DMS114 treated with DMSO at 0.1 percent for 48 hours (cell line): ENCODE results near the gene ZSCAN31.
A peak's percentile ranks its signal among the peaks of the same experiment; 100 is the strongest.
"Not testable (repeated sequence)": the region's sequence is repeated elsewhere in the genome, so short reads cannot be mapped to it uniquely, and the experiment has no call there.

Source experiments
- DNase-seq: peaks from one replicate; lab custom pipeline; 2025; ENCODE audit not compliant: unreplicated experiment; lab: John Stamatoyannopoulos, UW

The ZSCAN31 gene

DNA sequence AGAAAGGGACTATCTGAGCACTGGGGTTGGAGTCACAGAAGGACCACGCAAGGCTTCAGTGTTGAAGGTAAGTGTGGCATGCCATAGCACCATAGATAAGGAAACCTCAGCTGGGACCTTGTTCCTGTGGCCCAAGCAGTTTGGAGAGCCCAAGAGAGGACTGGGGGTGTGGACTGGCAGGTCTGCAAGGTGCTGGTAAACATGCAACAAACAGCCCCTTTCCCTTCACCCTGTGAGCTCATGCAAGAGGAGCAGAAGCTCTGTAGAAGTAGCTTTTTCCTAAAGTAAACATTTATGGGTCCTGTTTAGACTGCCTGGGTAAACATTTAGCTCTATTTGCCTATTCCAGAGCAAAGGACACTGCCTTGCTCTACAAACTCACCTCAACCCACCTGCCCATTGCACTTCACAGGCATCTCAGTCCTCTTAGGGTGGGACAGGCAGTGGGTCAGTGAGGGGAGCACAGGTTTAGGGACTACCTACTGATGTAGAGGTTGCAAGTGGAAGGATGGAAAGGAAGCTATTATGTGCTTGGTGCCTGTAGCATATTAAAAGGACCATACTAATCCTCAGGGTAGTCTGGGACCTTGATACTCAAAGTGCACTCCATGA is 12.0 kb downstream of the ZSCAN31 start:
- DNase-seq = no peak

- no peak for DNase-seq
Observed at GRCh38 chr6:28322661-28323060, 13.3 kb downstream of the ZSCAN31 start.

DNA sequence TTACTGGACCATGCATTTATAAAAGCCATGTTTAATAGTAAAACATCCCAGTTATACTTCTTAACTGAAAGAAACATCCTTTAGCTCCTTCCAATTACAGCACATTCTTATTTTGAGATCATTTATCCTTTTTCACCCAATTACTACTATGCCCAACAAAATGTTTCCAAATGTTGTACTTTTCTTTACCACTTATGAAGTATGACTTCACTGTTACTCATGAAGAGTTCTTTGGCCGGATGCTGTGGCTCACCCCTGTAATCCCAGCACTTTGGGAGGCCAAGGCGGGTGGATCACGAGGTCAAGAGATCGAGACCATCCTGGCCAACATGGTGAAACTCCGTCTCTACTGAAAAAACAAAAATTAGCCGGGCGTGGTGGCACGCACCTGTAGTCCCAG is 18.1 kb downstream of the ZSCAN31 start:
- DNase-seq = not testable (repeated sequence)

DNA sequence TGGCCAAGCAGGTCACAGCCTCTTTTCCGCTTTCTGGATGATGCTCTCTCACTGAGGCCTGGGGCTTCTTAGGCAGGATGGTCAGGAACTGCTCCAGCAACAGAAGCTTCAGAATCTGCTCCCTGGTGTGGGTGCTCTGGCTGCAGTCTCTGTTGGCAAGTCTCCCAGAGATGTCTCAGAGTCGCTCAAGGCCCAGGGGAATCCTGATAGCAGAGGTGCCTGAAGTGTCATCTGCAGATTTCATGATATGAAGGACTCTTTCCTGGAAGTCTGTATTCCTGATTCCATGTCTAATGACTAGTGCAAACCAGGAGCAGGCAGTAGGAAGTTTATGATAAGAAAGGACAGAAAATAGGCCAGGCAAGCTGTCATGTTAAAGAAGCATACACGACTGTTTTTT is 20.3 kb downstream of the ZSCAN31 start:
- DNase-seq = no peak

DNA sequence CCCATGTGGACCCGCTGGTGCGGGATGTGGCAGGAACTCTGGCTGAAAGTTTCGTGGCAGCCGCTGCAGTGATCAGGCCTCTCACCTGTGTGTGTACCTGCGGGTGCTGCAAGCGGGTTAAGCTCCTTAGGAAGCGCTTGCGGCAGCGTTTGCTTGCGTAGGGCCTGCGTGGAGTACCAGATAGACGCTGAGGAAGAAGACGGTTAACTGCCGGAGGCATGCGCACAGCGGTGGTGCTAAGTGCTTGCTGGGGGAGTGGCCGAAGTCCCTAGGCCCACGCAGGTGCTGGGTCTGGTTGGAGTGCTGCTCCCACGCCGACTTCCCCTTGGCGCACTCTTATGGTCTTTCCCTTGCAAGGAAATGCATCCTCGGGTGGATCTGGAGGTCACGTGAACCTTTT is 23.0 kb downstream of the ZSCAN31 start:
- no peak for DNase-seq

DNA sequence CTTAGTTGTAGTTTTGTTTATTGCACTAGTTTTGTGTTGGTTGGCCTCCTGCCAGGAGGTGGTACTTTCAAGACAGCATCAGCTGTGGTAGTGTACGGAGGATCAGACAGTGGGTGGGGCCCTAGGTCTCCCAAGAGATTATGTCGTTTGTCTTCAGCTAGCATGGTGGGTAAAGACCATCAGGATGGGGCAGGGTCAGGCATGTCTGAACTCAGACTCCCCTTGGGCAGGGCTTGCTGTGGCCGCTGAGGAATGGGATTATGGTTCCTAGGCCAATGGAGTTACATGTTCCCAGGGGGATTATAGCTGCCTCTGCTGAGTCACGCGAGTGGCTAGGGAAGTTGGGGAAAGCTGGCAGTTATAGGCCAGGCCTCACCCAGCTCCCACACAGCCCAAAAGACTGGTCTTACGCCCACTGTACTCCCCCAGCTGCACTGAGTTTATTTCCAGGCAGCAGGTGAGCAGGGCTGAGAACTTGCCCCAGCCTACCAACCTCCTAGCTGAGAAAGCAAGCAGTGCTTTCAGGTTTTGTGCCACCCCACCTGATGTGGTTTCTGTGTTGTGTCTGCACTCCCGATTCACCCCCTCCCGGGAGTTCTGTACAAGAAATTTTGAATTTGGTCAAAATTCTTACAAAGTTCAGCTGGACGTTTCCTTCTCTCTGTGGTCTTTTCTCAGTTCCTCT is 24.7 kb downstream of the ZSCAN31 start:
- DNase-seq = no peak

- not testable (repeated sequence) for DNase-seq
Observed at GRCh38 chr6:28306363-28306762, 29.6 kb downstream of the ZSCAN31 start.

- DNase-seq = no peak
Observed at GRCh38 chr6:28303570-28303969, 32.4 kb downstream of the ZSCAN31 start.

DNA sequence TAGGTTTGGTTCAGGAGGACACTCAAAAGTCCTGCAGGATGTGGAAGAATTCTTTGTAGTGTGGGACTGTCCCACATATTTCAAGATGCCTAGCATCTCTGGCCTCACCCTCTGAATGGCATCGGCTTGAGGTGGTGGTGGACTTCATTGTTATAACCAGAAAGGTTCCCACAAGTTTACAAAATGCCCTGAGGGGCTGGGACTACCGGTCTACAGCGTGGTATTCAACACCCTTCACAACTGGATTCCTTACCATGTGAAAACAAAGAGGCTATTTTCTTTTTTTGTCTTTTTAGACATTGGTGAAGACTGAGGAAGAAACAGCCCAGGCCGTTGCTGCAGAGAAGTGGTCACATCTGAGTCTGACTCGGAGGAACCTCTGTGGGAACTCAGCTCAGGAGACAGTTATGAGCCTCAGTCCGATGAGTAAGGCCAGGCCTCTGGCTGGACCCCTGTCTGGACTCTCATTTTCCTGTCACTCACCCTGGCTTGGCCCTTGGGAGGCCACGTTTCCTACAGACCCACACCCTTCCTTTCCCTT is 39.4 kb downstream of the ZSCAN31 start:
- no peak for DNase-seq

GRCh38 chr6:28295326-28295725 is 40.6 kb downstream of the ZSCAN31 start:
- no peak for DNase-seq

- no peak for DNase-seq
Observed at GRCh38 chr6:28291573-28291972, 44.4 kb downstream of the ZSCAN31 start.

GRCh38 chr6:28282926-28283325 is 53.0 kb downstream of the ZSCAN31 start:
- DNase-seq = no peak

DNA sequence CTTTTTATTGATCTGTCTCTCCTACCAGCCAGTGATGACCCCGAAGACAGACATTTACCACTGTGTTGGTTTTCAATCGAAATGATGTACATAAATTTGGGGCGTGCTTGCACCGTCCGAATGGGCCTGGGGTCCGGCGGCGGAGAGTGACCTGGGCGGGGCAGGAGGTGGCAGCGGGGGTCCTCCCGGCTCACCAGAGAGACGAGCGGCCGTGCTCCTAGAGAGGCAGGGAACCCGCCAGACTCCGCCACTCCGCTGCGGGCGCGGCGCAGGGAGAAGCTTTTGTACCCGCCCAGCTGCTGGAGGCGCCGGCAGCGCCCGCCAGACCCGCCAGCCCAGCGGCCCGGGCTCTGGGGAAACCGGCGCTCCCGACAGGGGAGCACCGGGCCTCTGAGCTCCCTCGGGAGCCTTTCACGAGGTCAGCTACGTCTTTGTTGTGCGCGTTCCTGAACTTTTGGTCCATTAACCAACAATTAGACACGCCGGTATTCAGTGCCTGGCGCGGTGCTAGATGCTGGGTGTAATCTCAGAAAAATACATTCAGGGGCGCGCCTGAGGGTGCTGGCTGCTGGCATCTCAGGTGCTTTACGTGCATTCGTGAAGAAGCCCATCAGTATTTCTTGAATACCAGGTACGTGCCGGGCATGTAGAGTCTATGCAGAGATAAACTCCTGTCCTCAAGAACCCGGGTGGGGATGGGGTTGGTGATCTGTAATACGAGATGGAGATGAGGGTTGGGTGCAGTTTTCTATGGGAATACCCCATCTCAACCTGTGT is 54.5 kb downstream of the ZSCAN31 start, which contains the start of gene PGBD1:
Gene PGBD1, plus strand, starts transcription at position 285 of the 777 bp plus-strand sequence. CDS start 2,242 bp downstream, outside the sequence.
- peak; percentile 61 for DNase-seq

DNA sequence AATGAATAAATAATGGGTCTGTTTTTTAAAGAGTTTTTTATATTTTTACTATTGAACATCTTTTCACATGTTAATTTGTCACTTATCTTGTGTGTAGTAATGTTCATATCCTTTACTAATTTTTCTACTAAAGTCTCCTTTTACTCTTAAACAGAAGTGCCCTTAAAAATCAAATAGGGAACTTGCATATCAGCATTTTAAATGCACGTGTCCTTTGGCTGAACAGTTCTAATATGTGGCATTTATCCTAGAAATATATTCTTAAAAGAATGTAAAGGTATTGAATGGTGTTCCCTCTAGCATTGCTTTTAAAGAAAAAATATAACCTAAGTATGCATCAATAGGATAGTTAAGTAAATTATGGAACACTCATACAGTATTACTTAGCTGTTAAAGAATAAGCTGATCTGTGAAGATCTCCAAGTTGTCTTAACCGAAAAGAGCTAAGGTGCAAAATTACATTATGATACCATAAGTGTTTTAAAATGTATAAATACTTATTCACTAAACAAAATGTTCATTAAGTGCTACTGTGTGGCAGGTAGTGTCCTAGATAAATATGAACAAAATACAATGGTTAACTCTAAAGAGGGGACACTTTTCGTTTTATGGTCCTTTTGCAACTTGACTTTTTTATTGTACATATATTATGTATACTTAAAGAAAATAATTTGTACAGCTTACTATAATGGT is 55.2 kb downstream of the ZSCAN31 start:
- no peak for DNase-seq

DNA sequence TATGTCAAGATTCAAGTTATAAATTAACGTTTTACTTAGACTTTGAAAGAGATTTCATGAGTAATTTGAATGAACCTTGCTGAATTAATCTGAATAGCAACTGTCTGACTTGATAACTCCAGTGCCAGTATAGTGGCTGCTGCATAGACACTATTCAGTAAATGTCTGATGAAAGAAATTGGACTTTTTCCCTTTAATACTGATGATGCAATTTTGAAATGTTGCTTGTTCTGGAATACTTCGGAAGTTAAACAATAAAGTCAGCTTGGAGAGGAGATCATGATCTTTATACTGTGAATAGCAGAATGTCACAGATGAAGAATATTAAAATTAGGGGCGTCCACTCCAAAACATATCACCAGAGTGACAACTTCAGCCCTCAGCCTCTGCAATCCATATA is 58.2 kb downstream of the ZSCAN31 start:
- DNase-seq = no peak

DNA sequence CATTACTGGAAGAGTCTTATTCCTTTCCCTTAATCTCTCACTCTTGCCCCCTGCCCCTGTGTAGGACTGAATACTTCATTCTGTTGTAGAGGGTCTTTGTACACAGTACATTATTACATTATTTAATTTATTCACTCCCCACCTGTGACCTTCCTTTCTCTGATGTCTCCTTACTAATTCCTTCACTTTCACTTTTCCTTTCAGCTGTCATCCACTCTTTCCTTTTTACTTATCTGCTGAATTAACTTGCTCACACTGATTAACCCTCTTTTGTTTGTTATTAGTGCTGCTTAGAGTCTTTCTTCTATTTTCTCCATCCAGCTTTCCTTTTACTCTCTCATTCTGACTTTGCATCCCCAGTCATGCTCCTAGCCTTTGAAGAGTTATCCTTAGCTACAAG is 61.1 kb downstream of the ZSCAN31 start:
- no peak for DNase-seq
